Measurements from ENCODE around the gene ACVR1B.

ACVR1B gene

GRCh38 chr12:51907083-51907855, 44.2 kb upstream of the ACVR1B start, which contains the start of gene ACVRL1:
ACVRL1 (plus strand) TSS chr12:51907504; CDS start chr12:51912475, 4,971 bp downstream.
- no peak for DNase-seq (ENCODE audit: low read depth)
- TF ChIP-seq CTCF (IDR thresholded peaks at IDR 0.05; ENCODE audit: low read depth, low read length) (no peak), MAX (IDR thresholded peaks at IDR 0.05; ENCODE audit: low read depth, low read length) (no peak), MYC (IDR thresholded peaks at IDR 0.05; ENCODE audit: low read depth, low read length) (no peak), POLR2A (IDR thresholded peaks at IDR 0.05; ENCODE audit: extremely low read depth, insufficient read length) (no peak)
- H3K4me3 ChIP-seq (ENCODE audit: low read depth, low read length), result no peak within 1 kb of the TSS

- no peak overlapping the region for H3K4me3 ChIP-seq (ENCODE audit: low read depth, low read length)
- no peak for DNase-seq (ENCODE audit: low read depth)
- TF ChIP-seq POLR2A (IDR thresholded peaks at IDR 0.05; ENCODE audit: extremely low read depth, insufficient read length), result no peak
- TF ChIP-seq MAX (IDR thresholded peaks at IDR 0.05; ENCODE audit: low read depth, low read length), result no peak
- TF ChIP-seq CTCF (IDR thresholded peaks at IDR 0.05; ENCODE audit: low read depth, low read length), result no peak
- no peak for TF ChIP-seq MYC (IDR thresholded peaks at IDR 0.05; ENCODE audit: low read depth, low read length)
These were observed 43.6 kb upstream of the ACVR1B start for GRCh38 chr12:51907856-51908425.

GRCh38 chr12:51908876-51909592, 42.5 kb upstream of the ACVR1B start:
- no peak for DNase-seq (ENCODE audit: low read depth)
- no peak overlapping the region for H3K4me3 ChIP-seq (ENCODE audit: low read depth, low read length)
- no peak for TF ChIP-seq MYC (IDR thresholded peaks at IDR 0.05; ENCODE audit: low read depth, low read length)
- TF ChIP-seq POLR2A (IDR thresholded peaks at IDR 0.05; ENCODE audit: extremely low read depth, insufficient read length), result no peak
- TF ChIP-seq MAX (IDR thresholded peaks at IDR 0.05; ENCODE audit: low read depth, low read length), result no peak
- TF ChIP-seq CTCF (IDR thresholded peaks at IDR 0.05; ENCODE audit: low read depth, low read length), result no peak

GRCh38 chr12:51910168-51910567, 41.3 kb upstream of the ACVR1B start:
- H3K4me3 ChIP-seq (ENCODE audit: low read depth, low read length), result no peak overlapping the region
- no peak for TF ChIP-seq MAX (IDR thresholded peaks at IDR 0.05; ENCODE audit: low read depth, low read length)
- TF ChIP-seq POLR2A (IDR thresholded peaks at IDR 0.05; ENCODE audit: extremely low read depth, insufficient read length), result no peak
- TF ChIP-seq MYC (IDR thresholded peaks at IDR 0.05; ENCODE audit: low read depth, low read length), result no peak
- TF ChIP-seq CTCF (IDR thresholded peaks at IDR 0.05; ENCODE audit: low read depth, low read length), result no peak
- peak; percentile 49 for DNase-seq (ENCODE audit: low read depth)

GRCh38 chr12:51910691-51911090, 40.8 kb upstream of the ACVR1B start:
- TF ChIP-seq MYC (IDR thresholded peaks at IDR 0.05; ENCODE audit: low read depth, low read length), result no peak
- TF ChIP-seq MAX (IDR thresholded peaks at IDR 0.05; ENCODE audit: low read depth, low read length), result no peak
- TF ChIP-seq POLR2A (IDR thresholded peaks at IDR 0.05; ENCODE audit: extremely low read depth, insufficient read length), result no peak
- TF ChIP-seq CTCF (IDR thresholded peaks at IDR 0.05; ENCODE audit: low read depth, low read length), result no peak
- H3K4me3 ChIP-seq (ENCODE audit: low read depth, low read length), result no peak overlapping the region
- DNase-seq (ENCODE audit: low read depth), result no peak
